ENCODE measurements around the gene LINC01488. TPM values are rescaled to one million over a fixed set of nuclear protein-coding genes. Genes with fewer than 3 reads are reported as not detected.

LINC01488 gene
- total RNA-seq, 1 donor from 2014 or later: not detected

- no peak overlapping the region for H3K4me3 ChIP-seq (ENCODE audit: insufficient read depth, low read depth, low read length)
- no peaks in the 10 kb centered on the region for H3K36me3 ChIP-seq (ENCODE audit: insufficient read depth, low read length)
- no peak overlapping the region for H3K4me3 Mint-ChIP-seq (ENCODE audit: unreplicated experiment)
- H3K4me2 ChIP-seq (ENCODE audit: low read length): no peak overlapping the region
- no peak overlapping the region for H3K9ac ChIP-seq (ENCODE audit: low read length)
- peaks cover 3% of the 10 kb centered on the region for H3K9me3 Mint-ChIP-seq (ENCODE audit: unreplicated experiment)
- H3K27me3 ChIP-seq (ENCODE audit: insufficient read depth, low read length): no peaks in the 10 kb centered on the region
- peaks cover 43% of the 10 kb centered on the region for H3K27me3 Mint-ChIP-seq (ENCODE audit: low read depth, unreplicated experiment)
- H3K9me3 ChIP-seq (ENCODE audit: insufficient read depth, low read depth, low read length): no peaks in the 10 kb centered on the region
- no peaks in the 10 kb centered on the region for H3K36me3 Mint-ChIP-seq (ENCODE audit: low read depth, unreplicated experiment)
- no peak overlapping the region for H2AFZ ChIP-seq (ENCODE audit: low read depth, low read length)
- FAIRE-seq (no peak), DNase-seq (ENCODE audit: low read depth) (no peak)
- H3K4me1 Mint-ChIP-seq (ENCODE audit: low read depth, unreplicated experiment): peaks cover 5% of the 10 kb centered on the region
- H3K27ac Mint-ChIP-seq (ENCODE audit: unreplicated experiment): no peak overlapping the region
- H3K4me1 ChIP-seq (ENCODE audit: insufficient read depth, low read length): peaks cover 9% of the 10 kb centered on the region
- no peaks in the 10 kb centered on the region for H4K20me1 ChIP-seq (ENCODE audit: insufficient read depth, low read length)
- no peaks in the 10 kb centered on the region for H3K79me2 ChIP-seq (ENCODE audit: insufficient read depth, low read length)
- TF ChIP-seq, protein P1, sequence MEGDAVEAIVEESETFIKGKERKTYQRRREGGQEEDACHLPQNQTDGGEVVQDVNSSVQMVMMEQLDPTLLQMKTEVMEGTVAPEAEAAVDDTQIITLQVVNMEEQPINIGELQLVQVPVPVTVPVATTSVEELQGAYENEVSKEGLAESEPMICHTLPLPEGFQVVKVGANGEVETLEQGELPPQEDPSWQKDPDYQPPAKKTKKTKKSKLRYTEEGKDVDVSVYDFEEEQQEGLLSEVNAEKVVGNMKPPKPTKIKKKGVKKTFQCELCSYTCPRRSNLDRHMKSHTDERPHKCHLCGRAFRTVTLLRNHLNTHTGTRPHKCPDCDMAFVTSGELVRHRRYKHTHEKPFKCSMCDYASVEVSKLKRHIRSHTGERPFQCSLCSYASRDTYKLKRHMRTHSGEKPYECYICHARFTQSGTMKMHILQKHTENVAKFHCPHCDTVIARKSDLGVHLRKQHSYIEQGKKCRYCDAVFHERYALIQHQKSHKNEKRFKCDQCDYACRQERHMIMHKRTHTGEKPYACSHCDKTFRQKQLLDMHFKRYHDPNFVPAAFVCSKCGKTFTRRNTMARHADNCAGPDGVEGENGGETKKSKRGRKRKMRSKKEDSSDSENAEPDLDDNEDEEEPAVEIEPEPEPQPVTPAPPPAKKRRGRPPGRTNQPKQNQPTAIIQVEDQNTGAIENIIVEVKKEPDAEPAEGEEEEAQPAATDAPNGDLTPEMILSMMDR (IDR thresholded peaks at IDR 0.05; ENCODE audit: insufficient read depth, low read depth, low read length): no peak
- no peak for TF ChIP-seq EZH2 (IDR thresholded peaks at IDR 0.05; ENCODE audit: insufficient read depth, low read length)
- H3K27ac ChIP-seq (ENCODE audit: low read depth, low read length): no peak overlapping the region
These were observed 47.5 kb downstream of the LINC01488 start for GRCh38 chr11:69529001-69529400.

- TF ChIP-seq EZH2 (IDR thresholded peaks at IDR 0.05; ENCODE audit: insufficient read depth, low read length): no peak
- TF ChIP-seq, protein P1 (IDR thresholded peaks at IDR 0.05; ENCODE audit: insufficient read depth, low read depth, low read length): no peak
- no peaks in the 10 kb centered on the region for H3K36me3 Mint-ChIP-seq (ENCODE audit: low read depth, unreplicated experiment)
- H3K27ac ChIP-seq (ENCODE audit: low read depth, low read length): no peak overlapping the region
- no peaks in the 10 kb centered on the region for H3K79me2 ChIP-seq (ENCODE audit: insufficient read depth, low read length)
- peaks cover 3% of the 10 kb centered on the region for H3K9me3 Mint-ChIP-seq (ENCODE audit: unreplicated experiment)
- DNase-seq (ENCODE audit: low read depth): no peak
- peaks cover 43% of the 10 kb centered on the region for H3K27me3 Mint-ChIP-seq (ENCODE audit: low read depth, unreplicated experiment)
- H3K27me3 ChIP-seq (ENCODE audit: insufficient read depth, low read length): no peaks in the 10 kb centered on the region
- H3K4me3 ChIP-seq (ENCODE audit: insufficient read depth, low read depth, low read length): no peak overlapping the region
- no peak for FAIRE-seq
- no peak overlapping the region for H3K27ac Mint-ChIP-seq (ENCODE audit: unreplicated experiment)
- H2AFZ ChIP-seq (ENCODE audit: low read depth, low read length): no peak overlapping the region
- H3K9me3 ChIP-seq (ENCODE audit: insufficient read depth, low read depth, low read length): no peaks in the 10 kb centered on the region
- no peaks in the 10 kb centered on the region for H4K20me1 ChIP-seq (ENCODE audit: insufficient read depth, low read length)
- no peaks in the 10 kb centered on the region for H3K4me1 ChIP-seq (ENCODE audit: insufficient read depth, low read length)
- H3K4me3 Mint-ChIP-seq (ENCODE audit: unreplicated experiment): no peak overlapping the region
- no peaks in the 10 kb centered on the region for H3K4me1 Mint-ChIP-seq (ENCODE audit: low read depth, unreplicated experiment)
- no peak overlapping the region for H3K4me2 ChIP-seq (ENCODE audit: low read length)
- H3K9ac ChIP-seq (ENCODE audit: low read length): no peak overlapping the region
- no peaks in the 10 kb centered on the region for H3K36me3 ChIP-seq (ENCODE audit: insufficient read depth, low read length)
These were observed 49.0 kb downstream of the LINC01488 start for GRCh38 chr11:69530278-69531070.
